Progenitor cell of endocrine pancreas (in vitro differentiated cells): ENCODE results near the gene CPLANE1. TPM values are rescaled to one million over a fixed set of nuclear protein-coding genes. Genes with fewer than 3 reads are reported as not detected.

Source experiments
- DNase-seq: peaks from one replicate; pipeline ENCODE4 v3.0.0; 2021; ENCODE audit warnings: low spot score; ENCODE audit not compliant: unreplicated experiment
- H3K27ac Mint-ChIP-seq: 2 replicates; pipeline ENCODE4 v1.8.0; 2021; ENCODE audit warnings: mild to moderate bottlenecking, moderate library complexity, mixed read lengths
- H3K27me3 Mint-ChIP-seq: 2 replicates; pipeline ENCODE4 v1.8.0; 2021; ENCODE audit warnings: mixed read lengths
- H3K36me3 Mint-ChIP-seq: 2 replicates; pipeline ENCODE4 v1.8.0; 2022; ENCODE audit warnings: mixed read lengths; ENCODE audit not compliant: insufficient read depth
- H3K4me1 Mint-ChIP-seq: 2 replicates; pipeline ENCODE4 v1.8.0; 2021; ENCODE audit warnings: low read depth, mixed read lengths
- H3K4me3 Mint-ChIP-seq: 2 replicates; pipeline ENCODE4 v1.8.0; 2021; ENCODE audit warnings: low read depth, mild to moderate bottlenecking, moderate library complexity, mixed read lengths
- H3K9me3 Mint-ChIP-seq: 2 replicates; pipeline ENCODE4 v1.8.0; 2021; ENCODE audit warnings: low read depth, mixed read lengths
- total RNA-seq: library from RNA; stranded (reverse); gene quantifications from 2 replicates; pipeline ENCODE4 v1.2.1, GENCODE V29; 2021
- TF ChIP-seq, protein P1 (sequence below): fragments of 200-600 bp; sonication (generic); IDR thresholded peaks from one replicate; pipeline ENCODE4 v1.5.0; 2021; ENCODE audit warnings: antibody characterized with exemption, mild to moderate bottlenecking; ENCODE audit not compliant: unreplicated experiment

The CPLANE1 gene
- total RNA-seq, 1 donor from 2014 or later = 29.4 TPM

DNA sequence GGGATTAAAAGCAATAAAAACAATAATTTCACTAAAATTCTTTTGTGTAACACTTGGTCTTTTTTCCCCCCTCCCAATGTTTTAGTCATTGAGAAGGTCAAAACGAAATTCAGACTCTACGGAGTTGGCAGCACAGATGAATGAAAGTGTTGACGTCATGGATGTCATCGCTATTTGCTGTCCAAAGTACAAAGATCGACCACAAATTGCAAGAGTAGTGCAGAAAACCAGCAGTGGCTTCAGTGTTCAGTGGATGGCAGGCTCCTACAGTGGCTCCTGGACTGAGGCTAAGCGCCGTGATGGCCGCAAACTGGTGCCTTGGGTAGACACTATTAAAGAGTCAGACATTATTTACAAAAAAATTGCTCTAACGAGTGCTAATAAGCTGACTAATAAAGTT is 184.7 kb downstream of the CPLANE1 start:
- Mint-ChIP-seq H3K36me3 (peaks cover 28% of the 10 kb centered on the region), H3K9me3 (no peaks in the 10 kb centered on the region), H3K4me3 (no peak overlapping the region), H3K27ac (no peak overlapping the region), H3K27me3 (no peaks in the 10 kb centered on the region), H3K4me1 (no peaks in the 10 kb centered on the region)
- DNase-seq = no peak
- TF ChIP-seq, protein P1, sequence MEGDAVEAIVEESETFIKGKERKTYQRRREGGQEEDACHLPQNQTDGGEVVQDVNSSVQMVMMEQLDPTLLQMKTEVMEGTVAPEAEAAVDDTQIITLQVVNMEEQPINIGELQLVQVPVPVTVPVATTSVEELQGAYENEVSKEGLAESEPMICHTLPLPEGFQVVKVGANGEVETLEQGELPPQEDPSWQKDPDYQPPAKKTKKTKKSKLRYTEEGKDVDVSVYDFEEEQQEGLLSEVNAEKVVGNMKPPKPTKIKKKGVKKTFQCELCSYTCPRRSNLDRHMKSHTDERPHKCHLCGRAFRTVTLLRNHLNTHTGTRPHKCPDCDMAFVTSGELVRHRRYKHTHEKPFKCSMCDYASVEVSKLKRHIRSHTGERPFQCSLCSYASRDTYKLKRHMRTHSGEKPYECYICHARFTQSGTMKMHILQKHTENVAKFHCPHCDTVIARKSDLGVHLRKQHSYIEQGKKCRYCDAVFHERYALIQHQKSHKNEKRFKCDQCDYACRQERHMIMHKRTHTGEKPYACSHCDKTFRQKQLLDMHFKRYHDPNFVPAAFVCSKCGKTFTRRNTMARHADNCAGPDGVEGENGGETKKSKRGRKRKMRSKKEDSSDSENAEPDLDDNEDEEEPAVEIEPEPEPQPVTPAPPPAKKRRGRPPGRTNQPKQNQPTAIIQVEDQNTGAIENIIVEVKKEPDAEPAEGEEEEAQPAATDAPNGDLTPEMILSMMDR = no peak

DNA sequence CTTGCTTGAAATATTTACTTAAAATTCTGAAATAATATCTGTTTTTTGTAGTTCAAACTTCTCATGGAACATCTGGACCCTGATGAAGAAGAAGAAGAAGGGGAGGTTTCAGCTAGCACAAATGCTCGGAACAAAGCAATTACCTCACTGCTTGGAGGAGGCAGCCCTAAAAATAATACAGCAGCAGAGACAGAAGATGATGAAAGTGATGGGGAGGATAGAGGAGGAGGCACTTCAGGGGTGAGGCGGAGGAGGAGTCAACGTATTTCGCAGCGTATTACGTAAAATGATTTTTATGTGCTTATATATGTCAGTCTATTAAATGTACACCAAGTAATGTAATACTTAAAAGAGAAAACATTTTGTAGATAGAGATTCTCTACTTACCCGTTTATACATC is 185.4 kb downstream of the CPLANE1 start:
- no peak overlapping the region for H3K27ac Mint-ChIP-seq
- H3K27me3 Mint-ChIP-seq = no peaks in the 10 kb centered on the region
- no peak for DNase-seq
- H3K36me3 Mint-ChIP-seq = peaks cover 31% of the 10 kb centered on the region
- TF ChIP-seq, protein P1 = no peak
- H3K9me3 Mint-ChIP-seq = no peaks in the 10 kb centered on the region
- no peaks in the 10 kb centered on the region for H3K4me1 Mint-ChIP-seq
- H3K4me3 Mint-ChIP-seq = no peak overlapping the region

DNA sequence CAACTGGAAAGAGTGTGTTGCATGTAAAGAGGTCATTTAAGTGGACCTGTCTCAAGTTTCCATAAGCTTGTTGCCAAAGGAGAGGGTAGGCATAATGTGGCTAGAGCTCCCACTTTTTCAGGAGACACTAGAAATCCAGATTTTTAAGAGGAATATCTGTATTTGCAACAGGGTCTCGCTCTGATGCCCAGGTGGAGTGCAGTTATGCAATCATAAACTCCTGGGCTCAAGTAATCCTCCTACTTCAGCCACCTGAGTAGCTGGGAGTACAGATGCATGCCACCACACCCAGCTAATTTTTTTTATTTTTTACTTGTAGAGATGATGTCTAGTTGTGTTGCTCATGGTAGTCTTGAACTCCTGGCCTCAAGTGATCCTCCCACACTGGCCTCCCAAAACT is 189.1 kb downstream of the CPLANE1 start:
- H3K9me3 Mint-ChIP-seq = no peaks in the 10 kb centered on the region
- H3K4me3 Mint-ChIP-seq = no peak overlapping the region
- H3K27ac Mint-ChIP-seq = no peak overlapping the region
- no peaks in the 10 kb centered on the region for H3K4me1 Mint-ChIP-seq
- peaks cover 33% of the 10 kb centered on the region for H3K36me3 Mint-ChIP-seq
- TF ChIP-seq, protein P1 = no peak
- no peaks in the 10 kb centered on the region for H3K27me3 Mint-ChIP-seq
- DNase-seq = no peak

DNA sequence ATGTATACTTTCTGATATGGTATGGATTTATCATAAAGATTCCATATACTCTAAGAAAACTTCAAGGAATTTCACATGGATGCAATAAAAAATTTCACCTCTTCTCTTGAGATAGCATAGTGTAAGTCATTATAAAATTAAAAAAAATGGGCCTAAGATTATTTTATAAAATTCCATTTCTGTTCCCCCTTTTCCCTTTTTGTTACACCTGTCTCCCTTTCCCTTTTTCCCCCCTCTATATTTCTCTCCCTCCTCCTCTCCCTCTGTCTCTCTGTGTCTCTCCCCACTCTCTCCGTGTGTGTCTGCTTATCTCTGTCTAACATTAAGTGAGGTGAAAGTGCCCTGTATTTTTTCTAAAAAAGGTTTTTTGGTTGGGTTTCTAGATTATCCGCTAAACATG is 192.4 kb downstream of the CPLANE1 start:
- TF ChIP-seq, protein P1 = no peak
- Mint-ChIP-seq H3K4me3 (no peak overlapping the region), H3K27ac (no peak overlapping the region), H3K9me3 (no peaks in the 10 kb centered on the region), H3K36me3 (peaks cover 30% of the 10 kb centered on the region), H3K4me1 (no peaks in the 10 kb centered on the region), H3K27me3 (no peaks in the 10 kb centered on the region)
- DNase-seq = no peak

Other genes starting within 250 kb of the CPLANE1 start
- gene NUP155, start 121.7 kb upstream of the CPLANE1 start, total RNA-seq = 37.6 and 41.6 TPM in 2 replicates
- 41.1 and 43.0 TPM in 2 replicates for gene WDR70, start 129.9 kb upstream of the CPLANE1 start, total RNA-seq